HG03139 (cell line): ENCODE data around the gene ZMYND10.

Experiments used
- ATAC-seq: cut with Tn5 transposase; IDR thresholded peaks from one replicate; pipeline ENCODE4 v1.9.1; 2021; ENCODE audit not compliant: unreplicated experiment

Gene ZMYND10

DNA sequence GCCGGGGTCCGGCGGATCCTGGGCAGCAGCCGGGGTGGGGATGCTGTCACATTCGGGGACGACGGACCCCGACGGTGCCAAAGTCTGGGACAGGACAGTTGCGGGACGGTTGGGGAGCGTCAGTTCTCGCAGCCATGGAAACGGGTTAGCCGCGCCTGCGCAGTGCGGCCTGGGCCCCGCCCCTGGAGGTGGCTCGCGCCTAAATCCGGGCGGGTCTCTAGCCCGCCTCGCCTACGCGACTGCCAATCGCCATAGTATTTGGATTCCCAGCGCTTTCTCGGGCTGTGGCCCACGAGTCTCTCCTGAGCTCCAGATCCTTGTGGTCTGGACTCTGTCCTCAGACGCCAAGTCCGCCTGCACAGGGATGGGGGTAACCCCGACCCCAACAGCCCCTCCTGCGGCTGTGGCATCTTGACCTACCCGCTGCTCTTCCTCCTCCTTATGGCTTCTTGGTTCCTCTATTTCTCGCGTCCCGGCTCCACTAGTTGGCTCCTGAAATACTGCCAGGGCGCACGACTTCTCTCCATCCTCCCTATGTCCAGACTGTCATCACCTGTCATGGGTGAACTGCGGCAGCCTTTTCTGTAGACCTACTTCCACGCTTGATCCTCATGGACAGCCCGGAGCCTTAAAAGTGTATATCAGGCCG lies at the start of gene ZMYND10:
Gene ZMYND10, minus strand, starts transcription at position 147 of the 649 bp plus-strand sequence. CDS start 153 bp downstream, outside the sequence.
- ATAC-seq: no peak

DNA sequence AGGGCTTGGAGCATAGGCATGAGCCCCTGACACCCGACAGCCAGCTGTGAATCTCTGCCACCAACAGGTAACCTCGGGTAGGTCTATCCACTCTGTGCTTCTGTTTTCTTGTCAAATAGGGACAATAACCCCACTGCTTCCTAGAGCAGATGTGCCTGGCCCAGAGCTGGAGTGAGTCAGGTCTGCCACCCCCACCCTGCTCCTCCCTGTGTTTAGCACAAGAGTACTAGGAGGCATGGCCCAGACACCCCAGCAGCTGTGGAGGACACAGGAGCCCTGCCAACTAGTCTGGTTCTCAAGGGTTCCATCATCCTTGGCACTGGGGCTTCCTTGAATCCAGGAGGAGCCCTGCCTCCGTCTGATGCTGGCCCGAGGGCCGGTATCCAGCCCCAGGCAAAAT lies 47.5 kb upstream of the ZMYND10 start:
- ATAC-seq: no peak

DNA sequence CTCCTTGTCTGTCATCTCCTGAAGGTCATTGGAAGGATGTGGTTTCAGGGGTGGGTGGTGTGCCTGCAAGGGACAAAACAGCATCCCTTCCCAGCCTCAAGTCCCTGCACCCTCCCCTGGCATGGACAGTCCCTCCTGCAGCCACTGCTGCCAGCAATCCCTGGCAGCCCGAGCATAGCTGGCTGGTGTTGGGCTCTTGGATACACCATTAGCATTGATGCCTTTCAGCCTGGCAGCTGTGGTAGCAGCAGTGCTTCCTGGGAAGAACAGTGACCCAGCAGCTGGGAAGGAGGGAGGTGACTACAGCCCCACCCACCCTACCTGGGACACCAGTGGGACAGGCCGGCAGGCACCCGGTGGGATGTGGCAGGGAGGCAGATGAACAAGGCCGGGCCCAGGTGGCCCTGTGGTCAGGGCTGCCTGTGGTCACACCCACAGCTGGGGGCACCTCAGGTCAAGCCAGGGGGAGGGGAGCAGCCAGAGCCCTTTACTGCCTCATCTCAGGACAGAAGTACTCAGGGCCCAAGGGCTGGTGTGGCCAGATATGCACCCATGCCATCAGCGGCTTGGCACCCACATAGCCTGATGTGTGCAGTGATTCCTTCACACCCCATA lies 46.7 kb upstream of the ZMYND10 start:
- ATAC-seq: no peak

DNA sequence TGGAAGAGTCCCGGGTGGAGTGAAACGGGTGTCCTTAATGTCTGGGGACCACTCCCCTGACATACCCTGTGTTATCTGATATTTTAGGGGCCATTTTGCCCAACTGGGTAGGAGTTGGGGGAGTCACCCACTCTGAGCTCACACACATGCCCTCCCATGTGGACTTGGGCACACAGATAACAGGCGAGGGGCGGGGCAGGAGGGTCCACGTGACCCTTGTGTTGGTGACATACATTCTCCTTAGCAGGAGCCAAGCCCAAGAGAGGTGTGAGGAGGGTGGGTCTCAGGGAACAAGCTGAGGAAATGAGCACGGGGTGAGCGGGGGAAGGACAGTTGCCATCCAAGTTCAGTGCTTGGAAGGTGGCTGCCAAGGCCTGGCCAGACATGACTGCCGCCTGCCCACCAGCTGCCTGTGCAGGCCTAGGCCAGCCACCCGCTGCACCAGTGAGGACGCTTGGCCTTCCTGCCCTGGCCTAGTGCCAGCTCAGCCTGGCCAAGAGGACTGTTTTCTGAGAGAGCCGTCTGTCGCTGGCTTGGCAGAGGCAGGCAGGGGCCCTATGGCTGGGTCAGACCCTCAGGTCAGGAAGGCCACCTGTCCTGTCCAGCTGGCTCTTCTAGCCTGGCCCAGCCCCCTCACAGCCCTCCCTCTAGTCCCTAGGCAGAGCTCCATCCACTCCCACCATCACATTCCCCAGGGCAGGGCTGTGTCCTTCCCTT lies 45.1 kb upstream of the ZMYND10 start:
- no peak for ATAC-seq

GRCh38 chr3:50389414-50389767 lies 43.9 kb upstream of the ZMYND10 start:
- no peak for ATAC-seq

DNA sequence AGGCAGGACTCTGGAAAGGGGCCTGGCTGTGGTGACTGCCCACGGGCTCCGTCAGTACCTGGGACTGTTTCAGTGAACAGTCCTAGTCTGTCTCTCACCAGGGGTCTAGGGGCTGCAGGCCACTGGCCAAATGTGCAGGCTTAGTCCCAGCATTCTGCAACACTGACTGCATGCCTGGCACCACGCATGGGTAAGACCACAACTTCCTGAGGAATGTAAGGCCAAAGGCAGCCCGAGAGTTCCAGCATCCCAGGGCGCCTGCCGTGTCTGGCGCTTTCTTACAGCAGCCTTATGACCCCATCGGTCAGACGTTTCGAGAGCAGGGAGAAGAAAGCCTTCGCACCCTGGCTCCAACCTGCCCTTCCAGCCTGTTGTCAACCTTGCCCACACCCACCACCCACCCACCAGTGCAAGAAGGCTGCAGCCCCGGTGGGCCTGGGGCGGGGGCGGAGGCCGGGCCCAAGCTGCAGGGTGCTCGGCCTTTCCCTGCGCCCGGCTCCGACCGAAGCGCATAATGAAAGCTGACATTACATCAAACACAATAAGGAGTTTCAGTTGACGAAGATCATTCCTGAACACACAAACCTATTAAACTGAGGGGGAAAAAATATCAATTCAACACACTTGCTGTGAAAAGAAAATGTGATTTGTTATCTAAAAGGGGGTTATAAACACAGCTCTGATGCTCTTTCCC lies 43.3 kb upstream of the ZMYND10 start:
- no peak for ATAC-seq

DNA sequence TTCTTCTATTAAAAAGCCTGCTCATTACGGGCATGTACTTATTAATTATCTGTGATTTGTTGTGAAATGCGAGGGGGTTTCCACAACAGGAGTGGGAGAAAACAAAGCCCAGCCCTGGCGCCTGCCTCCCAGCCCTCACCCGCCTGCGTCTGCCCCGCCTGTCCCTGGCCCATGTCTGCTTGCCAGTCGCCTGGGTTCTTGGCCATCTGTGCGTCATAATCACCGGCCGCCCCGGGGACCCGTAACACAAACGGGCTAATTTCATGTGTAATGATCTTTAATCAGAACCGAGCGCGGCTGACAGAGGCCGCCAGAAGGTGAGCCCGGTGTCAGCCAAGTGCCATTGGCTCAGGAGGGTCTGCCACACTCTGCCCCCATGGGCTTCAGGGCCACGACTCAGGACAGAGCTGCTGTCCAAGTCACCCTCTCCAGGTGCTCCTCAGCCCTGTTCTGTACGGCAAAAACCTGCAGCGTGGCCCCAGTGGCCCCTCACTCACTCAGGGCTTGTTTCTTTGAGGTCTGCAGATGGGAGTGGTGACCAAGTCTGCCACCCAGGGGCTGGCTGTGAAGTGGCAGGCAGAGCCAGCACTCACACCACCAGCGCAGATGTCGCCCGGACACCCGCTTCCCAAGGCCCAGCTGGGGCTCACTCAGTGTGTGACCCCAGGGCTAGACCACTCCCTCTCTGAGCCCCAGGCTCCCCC lies 42.6 kb upstream of the ZMYND10 start:
- ATAC-seq: no peak

DNA sequence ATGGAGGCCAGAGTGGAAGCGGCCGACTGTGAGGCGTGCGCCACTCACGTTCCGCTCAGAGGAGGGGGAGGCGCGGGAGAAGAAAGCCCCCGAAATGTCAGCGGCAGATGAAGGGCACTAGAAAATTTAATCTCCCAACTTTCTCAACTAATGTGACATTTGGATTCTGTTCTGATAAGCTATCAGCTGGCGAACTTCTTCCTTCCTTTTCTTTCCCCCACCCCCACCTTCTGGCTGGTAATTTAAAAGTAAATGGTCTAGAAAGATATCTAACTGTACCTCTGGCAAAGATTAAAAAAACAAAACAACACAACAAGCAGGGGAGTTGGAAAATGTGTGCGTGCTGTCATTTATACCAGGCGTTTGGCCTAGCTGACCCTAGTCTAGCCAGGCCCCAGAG lies 40.2 kb upstream of the ZMYND10 start:
- no peak for ATAC-seq

- ATAC-seq: no peak
These were observed 38.2 kb upstream of the ZMYND10 start for GRCh38 chr3:50383750-50384149.

- ATAC-seq: no peak
These were observed 37.2 kb upstream of the ZMYND10 start for GRCh38 chr3:50382722-50383121.

DNA sequence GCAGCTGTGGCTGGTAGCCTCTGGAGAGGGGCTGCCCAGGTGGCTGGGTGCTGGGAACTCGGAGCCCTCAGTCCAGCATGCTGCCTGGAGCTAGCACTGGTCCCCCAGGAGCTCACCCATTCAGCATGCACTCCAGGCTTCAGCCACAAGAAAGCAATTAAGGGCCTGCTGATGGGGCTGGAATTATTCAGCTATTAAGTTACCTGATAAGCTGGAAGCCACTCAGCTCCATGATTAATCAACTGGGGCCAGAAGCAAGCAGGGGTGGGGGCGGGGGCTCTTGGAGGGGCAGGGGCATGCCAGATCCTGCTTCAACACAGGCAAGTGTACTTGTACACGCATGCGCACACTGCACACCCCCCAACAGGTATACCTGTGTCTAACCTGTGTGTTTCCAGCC lies 35.9 kb upstream of the ZMYND10 start:
- ATAC-seq: no peak

GRCh38 chr3:50380405-50381085 lies 35.0 kb upstream of the ZMYND10 start:
- no peak for ATAC-seq

- no peak for ATAC-seq
These were observed 33.2 kb upstream of the ZMYND10 start for GRCh38 chr3:50378757-50379156.

DNA sequence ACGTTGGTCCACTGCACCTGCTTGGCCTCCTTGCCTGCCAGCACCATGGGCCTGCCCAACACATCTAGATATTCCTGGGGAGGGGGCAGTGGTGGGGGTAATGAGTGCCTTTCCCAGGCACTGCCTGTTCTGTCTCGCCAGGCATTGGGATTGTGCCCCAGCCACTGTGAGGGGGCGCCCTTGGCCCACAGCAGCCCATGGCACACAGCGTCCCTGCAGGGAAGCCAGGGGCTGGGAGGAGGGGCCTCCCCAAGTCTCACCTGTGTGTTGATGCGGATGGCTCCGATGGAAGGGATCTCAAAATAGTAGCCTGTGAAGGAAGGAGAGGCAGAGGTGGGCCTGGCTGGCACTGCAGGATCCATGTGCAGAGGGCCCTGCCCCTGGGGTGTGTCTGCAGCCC lies 32.5 kb upstream of the ZMYND10 start:
- ATAC-seq: no peak

- no peak for ATAC-seq
These were observed 29.9 kb upstream of the ZMYND10 start for GRCh38 chr3:50375258-50375931.

DNA sequence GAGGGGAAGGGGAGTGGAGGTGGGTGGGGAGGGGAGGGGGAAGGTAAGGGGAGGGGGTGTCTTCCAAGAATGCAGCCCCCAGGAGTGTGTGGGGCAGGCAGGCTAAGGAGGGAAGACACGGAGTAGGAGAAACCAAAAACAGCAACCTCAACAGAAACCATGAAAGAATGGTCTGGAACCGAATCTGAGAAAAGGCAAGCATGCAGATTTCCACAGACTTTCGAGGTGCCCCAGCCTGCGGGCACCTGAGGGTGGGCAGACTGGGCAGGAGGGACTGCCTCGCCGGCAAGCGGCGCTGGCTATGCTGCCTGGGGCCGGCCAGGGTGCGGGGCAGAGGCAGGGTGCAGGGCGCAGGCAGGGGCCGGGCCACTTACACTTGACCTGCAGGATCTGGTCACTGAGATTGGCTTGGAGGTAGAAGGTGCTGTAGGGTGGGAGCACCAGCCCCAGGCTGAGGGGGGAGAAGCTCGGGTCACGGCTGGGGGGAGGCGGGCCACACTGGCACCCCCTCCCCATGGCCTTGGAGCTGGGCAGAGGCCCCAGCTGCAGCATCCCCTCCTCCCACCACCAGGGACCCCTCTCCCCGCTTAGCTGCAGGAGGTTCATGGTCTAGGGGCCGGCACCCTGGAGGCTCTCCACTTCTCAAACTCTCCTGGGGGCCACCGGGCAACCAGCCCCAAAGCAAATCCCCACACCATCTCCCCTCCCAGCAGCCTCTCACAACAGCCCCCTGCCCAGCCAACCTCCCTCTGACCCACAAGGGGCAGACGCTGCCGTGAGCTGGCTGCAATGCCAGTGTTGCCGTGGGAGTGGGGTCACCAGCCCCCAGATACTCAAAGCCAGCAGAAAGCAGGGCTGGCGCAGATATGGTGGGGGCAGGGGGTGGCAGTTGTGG lies 29.1 kb upstream of the ZMYND10 start:
- no peak for ATAC-seq

DNA sequence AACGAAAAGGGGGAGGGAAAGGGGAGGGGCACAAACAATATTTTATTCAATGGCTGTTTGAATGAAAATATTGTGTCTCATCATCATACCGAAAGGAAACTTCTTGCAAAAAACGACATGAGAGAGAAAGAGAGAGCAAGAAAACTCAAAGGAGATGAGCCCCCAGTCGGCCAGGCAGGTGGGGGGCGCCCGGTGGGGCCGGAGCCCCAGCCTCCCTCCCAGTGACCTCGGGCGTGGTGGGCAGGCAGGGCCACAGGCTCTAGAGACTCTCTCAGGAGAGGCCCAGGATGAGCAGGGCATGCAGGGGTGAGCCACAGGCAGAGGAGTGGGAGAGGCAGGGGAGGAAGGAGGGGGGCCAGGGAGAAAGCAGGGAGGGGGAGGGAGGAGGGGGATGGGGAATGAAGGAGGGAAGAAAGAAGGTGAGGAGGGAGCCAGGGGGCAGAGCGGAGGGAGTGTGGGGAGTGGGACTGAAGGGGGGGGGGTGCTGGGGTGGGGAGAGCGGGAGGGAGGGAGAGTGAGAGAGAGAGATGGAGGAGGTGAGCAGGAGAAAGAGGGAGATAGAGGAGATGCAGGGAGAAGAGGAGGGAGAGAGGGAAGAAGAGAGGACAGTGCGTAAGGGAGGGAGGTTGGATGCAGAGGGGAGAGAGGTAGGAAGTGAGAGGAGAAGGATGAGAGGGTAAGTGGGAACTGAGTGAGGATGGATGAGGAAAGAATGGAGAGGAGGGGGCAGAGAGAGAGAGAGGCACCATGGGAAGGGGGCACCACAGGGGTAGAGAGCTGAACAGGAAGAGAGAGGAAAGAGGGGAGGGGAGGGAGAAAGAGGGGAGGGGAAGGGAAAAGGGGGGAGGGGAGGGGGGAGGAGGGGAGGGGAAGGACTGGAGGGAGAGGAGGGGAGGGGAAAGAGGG lies 27.9 kb upstream of the ZMYND10 start:
- ATAC-seq: no peak

DNA sequence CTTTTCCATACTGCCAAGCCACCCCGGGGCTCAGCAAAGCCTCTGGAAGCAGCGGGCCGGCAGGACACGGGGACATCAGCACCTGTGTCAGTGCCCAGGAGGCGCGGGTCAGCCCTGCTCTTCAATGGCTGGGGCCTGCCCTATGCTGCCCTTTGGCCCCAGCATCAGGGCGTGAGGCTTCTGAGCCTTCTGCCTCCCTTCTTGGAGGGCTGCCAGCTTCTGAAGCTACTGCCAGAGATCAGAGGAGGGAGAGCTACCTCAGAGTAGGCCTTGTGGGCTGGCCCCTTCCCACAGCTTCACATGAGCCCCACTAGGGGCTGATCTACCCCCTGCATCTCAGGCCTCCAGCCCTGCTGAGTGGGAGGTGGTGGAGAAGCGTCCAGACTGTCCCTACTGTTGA lies 26.8 kb upstream of the ZMYND10 start:
- ATAC-seq: no peak
